ENCODE data around the gene TIMP3.

TIMP3 gene

DNA sequence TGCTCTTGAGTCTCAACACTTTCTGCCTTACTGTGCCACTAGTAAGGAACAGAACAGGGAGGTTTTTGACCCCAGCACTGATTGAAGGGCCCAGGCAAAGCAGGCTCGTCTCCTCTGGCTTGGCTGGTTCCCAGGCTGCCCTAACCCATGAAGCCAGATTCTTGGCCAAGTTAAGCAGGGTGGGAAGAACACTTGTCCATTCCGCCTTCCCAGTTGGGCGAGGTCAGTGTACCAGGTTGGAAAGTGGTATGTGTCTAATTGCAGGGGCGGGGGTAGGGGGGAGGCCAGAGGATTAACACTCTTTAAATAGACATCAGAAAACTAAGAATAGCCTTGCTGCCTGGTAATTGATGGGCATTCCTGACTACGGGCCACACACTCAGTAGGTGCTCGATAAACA lies 14.4 kb downstream of the TIMP3 start:
- no peak overlapping the region for H3K27ac ChIP-seq (ENCODE audit: low read length)
- no peaks in the 10 kb centered on the region for H3K4me1 ChIP-seq (ENCODE audit: low read length)
- H3K36me3 ChIP-seq (replicated peaks; ENCODE audit: insufficient read depth, low read length): no peaks in the 10 kb centered on the region
- H3K4me2 ChIP-seq (ENCODE audit: low read depth, low read length): no peak overlapping the region
- H2AFZ ChIP-seq (ENCODE audit: low read length): no peak overlapping the region
- no peaks in the 10 kb centered on the region for H3K27me3 ChIP-seq (replicated peaks; ENCODE audit: insufficient read depth, low read length)
- no peaks in the 10 kb centered on the region for H4K20me1 ChIP-seq (ENCODE audit: insufficient read depth, low read length)
- no peaks in the 10 kb centered on the region for H3K9me2 ChIP-seq (replicated peaks; ENCODE audit: insufficient read depth, low read length)
- no peaks in the 10 kb centered on the region for H3K79me2 ChIP-seq (ENCODE audit: low read length)
- DNase-seq: no peak
- no peak overlapping the region for H3K9ac ChIP-seq (ENCODE audit: low read length)
- no peak overlapping the region for H3K4me3 ChIP-seq (ENCODE audit: low read length)
- H3F3A ChIP-seq (ENCODE audit: insufficient read depth, low read length): no peaks in the 10 kb centered on the region
- no peak for TF ChIP-seq EZH2 (optimal IDR thresholded peaks at IDR 0.05; ENCODE audit: low read depth, low read length)
- TF ChIP-seq EZH2phosphoT487 (IDR thresholded peaks at IDR 0.05; ENCODE audit: low read length): no peak
- TF ChIP-seq, protein P1, sequence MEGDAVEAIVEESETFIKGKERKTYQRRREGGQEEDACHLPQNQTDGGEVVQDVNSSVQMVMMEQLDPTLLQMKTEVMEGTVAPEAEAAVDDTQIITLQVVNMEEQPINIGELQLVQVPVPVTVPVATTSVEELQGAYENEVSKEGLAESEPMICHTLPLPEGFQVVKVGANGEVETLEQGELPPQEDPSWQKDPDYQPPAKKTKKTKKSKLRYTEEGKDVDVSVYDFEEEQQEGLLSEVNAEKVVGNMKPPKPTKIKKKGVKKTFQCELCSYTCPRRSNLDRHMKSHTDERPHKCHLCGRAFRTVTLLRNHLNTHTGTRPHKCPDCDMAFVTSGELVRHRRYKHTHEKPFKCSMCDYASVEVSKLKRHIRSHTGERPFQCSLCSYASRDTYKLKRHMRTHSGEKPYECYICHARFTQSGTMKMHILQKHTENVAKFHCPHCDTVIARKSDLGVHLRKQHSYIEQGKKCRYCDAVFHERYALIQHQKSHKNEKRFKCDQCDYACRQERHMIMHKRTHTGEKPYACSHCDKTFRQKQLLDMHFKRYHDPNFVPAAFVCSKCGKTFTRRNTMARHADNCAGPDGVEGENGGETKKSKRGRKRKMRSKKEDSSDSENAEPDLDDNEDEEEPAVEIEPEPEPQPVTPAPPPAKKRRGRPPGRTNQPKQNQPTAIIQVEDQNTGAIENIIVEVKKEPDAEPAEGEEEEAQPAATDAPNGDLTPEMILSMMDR (IDR thresholded peaks at IDR 0.05; ENCODE audit: low read length): no peak
- H3K9me3 ChIP-seq (replicated peaks; ENCODE audit: insufficient read depth, low read length): no peaks in the 10 kb centered on the region

DNA sequence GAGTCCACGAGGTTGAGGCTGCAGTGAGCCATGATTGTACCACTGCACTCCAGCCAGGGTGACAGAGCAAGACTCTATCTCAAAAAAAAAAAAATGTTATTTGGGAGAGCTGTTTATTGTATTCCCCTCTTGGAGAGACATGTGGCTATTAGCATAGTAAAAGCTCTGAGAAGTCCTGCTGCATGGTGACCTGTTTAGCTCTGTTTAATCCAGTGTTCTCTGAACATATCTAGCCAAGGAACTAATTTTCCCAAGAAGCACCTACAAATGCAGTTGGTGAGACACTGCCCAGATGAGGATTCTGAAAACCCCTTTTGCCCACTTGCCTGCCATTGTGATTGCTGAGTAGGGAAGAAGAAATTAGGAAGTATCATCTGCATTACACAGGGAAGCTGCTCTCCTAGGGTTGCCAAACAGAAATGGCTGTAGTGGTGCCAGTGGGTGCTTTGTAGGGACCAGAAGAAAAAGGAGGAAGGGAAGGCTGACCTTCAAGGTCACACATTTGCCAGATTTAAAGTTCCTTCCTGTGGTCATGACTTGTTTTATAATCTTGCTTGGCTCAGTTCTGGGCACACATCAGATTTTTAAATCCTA lies 15.7 kb downstream of the TIMP3 start:
- DNase-seq: no peak
- no peaks in the 10 kb centered on the region for H3K36me3 ChIP-seq (replicated peaks; ENCODE audit: insufficient read depth, low read length)
- no peaks in the 10 kb centered on the region for H3K27me3 ChIP-seq (replicated peaks; ENCODE audit: insufficient read depth, low read length)
- H3K9me2 ChIP-seq (replicated peaks; ENCODE audit: insufficient read depth, low read length): no peaks in the 10 kb centered on the region
- no peak overlapping the region for H3K9ac ChIP-seq (ENCODE audit: low read length)
- TF ChIP-seq EZH2phosphoT487 (IDR thresholded peaks at IDR 0.05; ENCODE audit: low read length) (no peak), EZH2 (optimal IDR thresholded peaks at IDR 0.05; ENCODE audit: low read depth, low read length) (no peak)
- TF ChIP-seq, protein P1 (IDR thresholded peaks at IDR 0.05; ENCODE audit: low read length): no peak
- H3K4me2 ChIP-seq (ENCODE audit: low read depth, low read length): no peak overlapping the region
- no peaks in the 10 kb centered on the region for H3K9me3 ChIP-seq (replicated peaks; ENCODE audit: insufficient read depth, low read length)
- no peaks in the 10 kb centered on the region for H3K4me1 ChIP-seq (ENCODE audit: low read length)
- H3K4me3 ChIP-seq (ENCODE audit: low read length): no peak overlapping the region
- H4K20me1 ChIP-seq (ENCODE audit: insufficient read depth, low read length): no peaks in the 10 kb centered on the region
- H2AFZ ChIP-seq (ENCODE audit: low read length): no peak overlapping the region
- no peaks in the 10 kb centered on the region for H3K79me2 ChIP-seq (ENCODE audit: low read length)
- no peak overlapping the region for H3K27ac ChIP-seq (ENCODE audit: low read length)
- no peaks in the 10 kb centered on the region for H3F3A ChIP-seq (ENCODE audit: insufficient read depth, low read length)

DNA sequence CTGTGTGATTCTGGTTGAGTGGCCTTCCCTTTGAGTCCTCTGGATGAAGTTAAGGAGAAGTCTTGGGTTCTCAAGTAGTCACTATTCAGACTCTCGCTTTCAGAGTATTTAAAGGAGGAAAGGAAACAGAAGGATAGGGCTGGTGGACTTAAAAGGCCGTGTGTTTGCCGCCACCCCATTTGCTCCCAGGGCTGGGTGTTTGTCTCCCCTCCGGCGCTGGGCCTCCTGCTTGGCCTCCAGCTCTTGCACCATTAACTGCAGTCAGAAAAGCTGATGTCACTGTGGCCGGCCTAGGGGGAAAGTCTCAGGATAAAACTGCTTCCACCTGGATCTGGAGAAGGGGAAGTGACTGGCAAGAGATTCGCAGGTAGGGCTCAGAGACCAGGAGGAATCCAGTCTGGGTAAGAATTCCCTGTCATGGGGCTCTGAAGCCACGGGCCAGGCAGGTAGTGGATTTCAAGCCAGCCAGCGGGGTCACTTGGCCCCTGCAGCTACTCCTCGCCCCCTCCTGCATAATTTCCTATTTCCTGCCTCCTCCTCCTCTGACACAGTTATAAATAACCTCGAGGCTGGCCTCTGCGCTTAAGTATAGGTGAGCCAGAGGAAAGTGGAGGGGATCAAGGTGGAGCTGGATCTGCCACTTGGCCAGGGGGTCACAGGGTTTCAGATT lies 17.1 kb downstream of the TIMP3 start:
- Histone ChIP-seq H3K27me3 (replicated peaks; ENCODE audit: insufficient read depth, low read length) (no peaks in the 10 kb centered on the region), H3K4me3 (ENCODE audit: low read length) (no peak overlapping the region), H2AFZ (ENCODE audit: low read length) (no peak overlapping the region), H3K9me2 (replicated peaks; ENCODE audit: insufficient read depth, low read length) (no peaks in the 10 kb centered on the region), H3K79me2 (ENCODE audit: low read length) (no peaks in the 10 kb centered on the region), H3K27ac (ENCODE audit: low read length) (no peak overlapping the region), H4K20me1 (ENCODE audit: insufficient read depth, low read length) (no peaks in the 10 kb centered on the region), H3K9ac (ENCODE audit: low read length) (no peak overlapping the region), H3K9me3 (replicated peaks; ENCODE audit: insufficient read depth, low read length) (no peaks in the 10 kb centered on the region), H3F3A (ENCODE audit: insufficient read depth, low read length) (no peaks in the 10 kb centered on the region), H3K4me2 (ENCODE audit: low read depth, low read length) (no peak overlapping the region), H3K4me1 (ENCODE audit: low read length) (no peaks in the 10 kb centered on the region), H3K36me3 (replicated peaks; ENCODE audit: insufficient read depth, low read length) (no peaks in the 10 kb centered on the region)
- no peak for TF ChIP-seq EZH2phosphoT487 (IDR thresholded peaks at IDR 0.05; ENCODE audit: low read length)
- no peak for DNase-seq

DNA sequence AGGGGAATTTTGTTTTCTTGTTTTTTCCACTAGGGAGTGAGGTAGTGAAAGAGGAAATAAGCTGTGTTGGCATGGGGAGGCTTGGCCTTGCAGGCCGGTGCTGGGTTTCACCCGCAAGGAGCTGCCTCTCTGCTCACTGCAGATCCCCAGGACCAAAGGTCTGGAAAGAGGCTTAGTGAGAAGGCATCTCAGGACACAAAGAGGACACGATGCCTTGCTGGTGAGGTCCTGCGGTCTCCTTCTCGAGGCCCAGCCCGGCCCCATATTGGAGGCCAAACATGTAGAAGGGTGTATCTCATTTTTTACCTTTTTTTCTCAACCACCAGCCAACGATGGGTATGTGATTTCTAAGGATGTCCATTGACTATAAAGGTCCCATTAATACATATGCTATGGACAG lies 17.6 kb downstream of the TIMP3 start:
- TF ChIP-seq, protein P1 (IDR thresholded peaks at IDR 0.05; ENCODE audit: low read length): no peak
- TF ChIP-seq EZH2 (optimal IDR thresholded peaks at IDR 0.05; ENCODE audit: low read depth, low read length) (no peak), EZH2phosphoT487 (IDR thresholded peaks at IDR 0.05; ENCODE audit: low read length) (no peak)
- no peaks in the 10 kb centered on the region for H4K20me1 ChIP-seq (ENCODE audit: insufficient read depth, low read length)
- no peak for DNase-seq
- no peak overlapping the region for H3K4me3 ChIP-seq (ENCODE audit: low read length)
- H3K79me2 ChIP-seq (ENCODE audit: low read length): no peaks in the 10 kb centered on the region
- no peaks in the 10 kb centered on the region for H3F3A ChIP-seq (ENCODE audit: insufficient read depth, low read length)
- H3K27ac ChIP-seq (ENCODE audit: low read length): no peak overlapping the region
- H3K9me2 ChIP-seq (replicated peaks; ENCODE audit: insufficient read depth, low read length): no peaks in the 10 kb centered on the region
- H3K4me1 ChIP-seq (ENCODE audit: low read length): no peaks in the 10 kb centered on the region
- H2AFZ ChIP-seq (ENCODE audit: low read length): no peak overlapping the region
- H3K4me2 ChIP-seq (ENCODE audit: low read depth, low read length): no peak overlapping the region
- H3K27me3 ChIP-seq (replicated peaks; ENCODE audit: insufficient read depth, low read length): no peaks in the 10 kb centered on the region
- H3K9me3 ChIP-seq (replicated peaks; ENCODE audit: insufficient read depth, low read length): no peaks in the 10 kb centered on the region
- H3K9ac ChIP-seq (ENCODE audit: low read length): no peak overlapping the region
- no peaks in the 10 kb centered on the region for H3K36me3 ChIP-seq (replicated peaks; ENCODE audit: insufficient read depth, low read length)

Measured in MM.1S (cell line).